ENCODE data around the gene NFE2L2. TPM values are rescaled to one million over a fixed set of nuclear protein-coding genes. Genes with fewer than 3 reads are reported as not detected.
"Not testable (repeated sequence)": the region's sequence is repeated elsewhere in the genome, so short reads cannot be mapped to it uniquely, and the experiment has no call there.

NFE2L2 gene
- total RNA-seq, 2 experiments from 2014 or later, result 26.2 to 58.6 TPM

DNA sequence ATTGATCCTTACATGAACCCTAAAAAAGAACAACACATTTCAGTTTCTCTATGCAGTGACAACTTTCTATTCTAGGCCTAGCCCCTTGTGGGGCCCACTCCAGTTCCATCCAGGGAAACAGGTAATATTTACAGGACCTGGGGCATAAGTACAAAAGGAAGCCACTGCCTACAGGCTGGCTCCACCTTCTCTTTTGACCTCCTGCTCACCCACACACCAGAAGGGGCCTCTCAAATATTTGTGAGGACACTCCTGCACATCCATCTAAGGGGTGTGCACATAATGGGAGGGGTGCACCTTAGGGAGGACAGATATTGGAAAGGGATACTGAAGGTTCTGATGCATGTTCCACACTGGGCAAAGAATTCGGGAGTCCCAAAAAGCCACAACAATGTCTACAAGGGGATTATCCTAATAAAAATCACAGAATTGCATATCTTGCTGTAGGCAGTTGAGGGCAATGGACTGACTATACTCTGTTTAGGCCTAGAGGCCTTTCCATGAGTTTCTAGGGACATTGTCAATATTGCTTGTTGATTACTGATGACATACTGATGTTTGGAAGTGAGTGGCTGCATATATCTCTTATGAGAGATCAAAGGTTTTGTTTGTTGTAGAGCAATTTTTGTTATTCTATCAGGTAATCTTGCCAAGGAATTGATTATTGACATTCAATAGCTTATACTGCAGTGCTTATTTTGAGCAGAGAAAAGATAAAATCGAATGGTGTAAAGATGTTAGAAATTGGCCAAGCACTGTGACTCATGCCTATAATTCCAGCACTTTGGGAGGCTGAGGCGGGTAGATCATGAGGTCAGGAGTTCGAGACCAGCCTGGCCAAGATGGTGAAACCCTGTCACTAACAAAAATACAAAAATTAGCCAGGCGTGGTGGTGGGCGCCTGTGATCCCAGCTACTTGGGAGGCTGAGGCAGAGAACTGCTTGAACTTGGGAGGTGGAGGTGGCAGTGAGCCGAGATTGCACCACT lies 75.8 kb downstream of the NFE2L2 start:
- Histone ChIP-seq H3K36me3 (ENCODE audit: insufficient read depth, low read length) (no peaks in the 10 kb centered on the region), H3K9me3 (ENCODE audit: low read length) (no peaks in the 10 kb centered on the region), H3K79me2 (ENCODE audit: insufficient read depth, low read depth, low read length) (no peaks in the 10 kb centered on the region), H3K9me2 (ENCODE audit: insufficient read depth, low read length) (no peaks in the 10 kb centered on the region), H2AFZ (ENCODE audit: low read length) (no peak overlapping the region), H4K20me1 (ENCODE audit: insufficient read depth, low read length) (no peaks in the 10 kb centered on the region), H3K27ac (ENCODE audit: low read depth, low read length, poor library complexity, severe bottlenecking) (no peak overlapping the region), H3K4me3 (ENCODE audit: low read depth, low read length, poor library complexity, severe bottlenecking) (no peak overlapping the region), H3K4me1 (ENCODE audit: insufficient read depth, low read length, poor library complexity, severe bottlenecking) (no peaks in the 10 kb centered on the region), H3K4me2 (ENCODE audit: low read length) (no peak overlapping the region)
- no TSS peak for BruUV-seq (replicated peaks)
- intact Hi-C loops (cut with micrococcal nuclease; ENCODE audit: unreplicated experiment), result no loop called here
- TF ChIP-seq EZH2phosphoT487 (IDR thresholded peaks at IDR 0.05; ENCODE audit: borderline replicate concordance, low read depth, low read length), result no peak
- no peak for DNase-seq (ENCODE audit: low spot score)
- ChIA-PET POLR2A (interaction anchor here (0.7 kb wide), 2 partner anchors 23 to 25 kb away, joined by 3 read pairs; no protein-coding TSS in a partner anchor), CTCF (ENCODE audit: unreplicated experiment) (no interaction called here)

GRCh38 chr2:177187631-177188312 lies 76.8 kb downstream of the NFE2L2 start:
- Histone ChIP-seq H3K4me3 (ENCODE audit: low read depth, low read length, poor library complexity, severe bottlenecking) (no peak overlapping the region), H2AFZ (ENCODE audit: low read length) (no peak overlapping the region), H3K9me3 (ENCODE audit: low read length) (no peaks in the 10 kb centered on the region), H3K9me2 (ENCODE audit: insufficient read depth, low read length) (no peaks in the 10 kb centered on the region), H3K27ac (ENCODE audit: low read depth, low read length, poor library complexity, severe bottlenecking) (no peak overlapping the region), H3K36me3 (ENCODE audit: insufficient read depth, low read length) (no peaks in the 10 kb centered on the region), H4K20me1 (ENCODE audit: insufficient read depth, low read length) (no peaks in the 10 kb centered on the region), H3K79me2 (ENCODE audit: insufficient read depth, low read depth, low read length) (no peaks in the 10 kb centered on the region), H3K4me1 (ENCODE audit: insufficient read depth, low read length, poor library complexity, severe bottlenecking) (no peaks in the 10 kb centered on the region), H3K4me2 (ENCODE audit: low read length) (no peak overlapping the region)
- intact Hi-C loops (cut with micrococcal nuclease; ENCODE audit: unreplicated experiment), result no loop called here
- POLR2A ChIA-PET, result no interaction called here
- CTCF ChIA-PET (ENCODE audit: unreplicated experiment), result no interaction called here
- DNase-seq (ENCODE audit: low spot score), result no peak
- TF ChIP-seq EZH2phosphoT487 (IDR thresholded peaks at IDR 0.05; ENCODE audit: borderline replicate concordance, low read depth, low read length), result no peak
- TF ChIP-seq, protein P1, sequence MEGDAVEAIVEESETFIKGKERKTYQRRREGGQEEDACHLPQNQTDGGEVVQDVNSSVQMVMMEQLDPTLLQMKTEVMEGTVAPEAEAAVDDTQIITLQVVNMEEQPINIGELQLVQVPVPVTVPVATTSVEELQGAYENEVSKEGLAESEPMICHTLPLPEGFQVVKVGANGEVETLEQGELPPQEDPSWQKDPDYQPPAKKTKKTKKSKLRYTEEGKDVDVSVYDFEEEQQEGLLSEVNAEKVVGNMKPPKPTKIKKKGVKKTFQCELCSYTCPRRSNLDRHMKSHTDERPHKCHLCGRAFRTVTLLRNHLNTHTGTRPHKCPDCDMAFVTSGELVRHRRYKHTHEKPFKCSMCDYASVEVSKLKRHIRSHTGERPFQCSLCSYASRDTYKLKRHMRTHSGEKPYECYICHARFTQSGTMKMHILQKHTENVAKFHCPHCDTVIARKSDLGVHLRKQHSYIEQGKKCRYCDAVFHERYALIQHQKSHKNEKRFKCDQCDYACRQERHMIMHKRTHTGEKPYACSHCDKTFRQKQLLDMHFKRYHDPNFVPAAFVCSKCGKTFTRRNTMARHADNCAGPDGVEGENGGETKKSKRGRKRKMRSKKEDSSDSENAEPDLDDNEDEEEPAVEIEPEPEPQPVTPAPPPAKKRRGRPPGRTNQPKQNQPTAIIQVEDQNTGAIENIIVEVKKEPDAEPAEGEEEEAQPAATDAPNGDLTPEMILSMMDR (conservative IDR thresholded peaks at IDR 0.05; ENCODE audit: low read length), result no peak
- no TSS peak for BruUV-seq (replicated peaks)

DNA sequence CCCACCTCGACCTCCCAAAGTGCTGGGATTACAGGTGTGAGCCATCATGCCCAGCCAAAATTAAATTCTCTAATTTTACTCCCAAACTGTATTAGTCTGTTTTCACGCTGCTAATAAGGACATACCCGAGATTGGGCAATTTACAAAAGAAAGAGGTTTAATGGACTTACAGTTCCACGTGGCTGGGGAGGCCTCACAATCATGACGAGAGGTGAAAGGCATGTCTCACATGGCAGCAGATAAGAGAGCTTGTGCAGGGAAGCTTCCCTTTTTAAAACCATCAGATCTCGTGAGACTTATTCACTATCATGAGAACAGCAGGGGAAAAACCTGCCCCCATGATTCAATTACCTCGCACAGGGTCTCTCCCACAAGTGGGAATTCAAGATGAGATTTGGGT lies 78.5 kb downstream of the NFE2L2 start:
- BruUV-seq (replicated peaks); H3K4me3 ChIP-seq (ENCODE audit: low read depth, low read length, poor library complexity, severe bottlenecking); H2AFZ ChIP-seq (ENCODE audit: low read length); H3K79me2 ChIP-seq (ENCODE audit: insufficient read depth, low read depth, low read length); H3K9me2 ChIP-seq (ENCODE audit: insufficient read depth, low read length); intact Hi-C loops (cut with micrococcal nuclease; ENCODE audit: unreplicated experiment); CTCF ChIA-PET (ENCODE audit: unreplicated experiment); H4K20me1 ChIP-seq (ENCODE audit: insufficient read depth, low read length); H3K27ac ChIP-seq (ENCODE audit: low read depth, low read length, poor library complexity, severe bottlenecking); H3K4me2 ChIP-seq (ENCODE audit: low read length); DNase-seq (ENCODE audit: low spot score); H3K4me1 ChIP-seq (ENCODE audit: insufficient read depth, low read length, poor library complexity, severe bottlenecking); H3K9me3 ChIP-seq (ENCODE audit: low read length); H3K36me3 ChIP-seq (ENCODE audit: insufficient read depth, low read length): not testable (repeated sequence)
- POLR2A ChIA-PET, result interaction anchor here (0.7 to 1.5 kb wide), 2 partner anchors 8 to 52 kb away, joined by 3 to 5 read pairs; no protein-coding TSS in a partner anchor
